WTC11 (cell line): ENCODE data around the gene FMNL2. TPM values are rescaled to one million over a fixed set of nuclear protein-coding genes. Genes with fewer than 3 reads are reported as not detected.
"Not testable (repeated sequence)": the region's sequence is repeated elsewhere in the genome, so short reads cannot be mapped to it uniquely, and the experiment has no call there.

Source experiments
- ATAC-seq: fragments of 200-7000 bp; cut with Tn5 transposase; 2 replicates; pipeline ENCODE4 v1.10.0; 2021; ENCODE audit warnings: mild to moderate bottlenecking, moderate library complexity
- CTCF ChIA-PET: fragments of 300-600 bp; sonication (Branson Sonifier 250); formaldehyde crosslinking; loops from one replicate; lab custom pipeline; 2021; ENCODE audit warnings: antibody characterized with exemption; lab: Charles Lee
- POLR2A ChIA-PET: fragments of 350-600 bp; sonication (Branson Sonifier 250); formaldehyde crosslinking; loops from one replicate; lab custom pipeline; 2021; ENCODE audit warnings: antibody characterized with exemption; lab: Charles Lee
- DNase-seq: peaks from one replicate; pipeline ENCODE4 v3.0.0; 2021; ENCODE audit warnings: low spot score
- H3K27ac Mint-ChIP-seq: 2 replicates; pipeline ENCODE4 v1.8.0; 2021; ENCODE audit warnings: mixed read lengths
- H3K27me3 Mint-ChIP-seq: 2 replicates; pipeline ENCODE4 v1.8.0; 2021; ENCODE audit warnings: low read depth, mild to moderate bottlenecking, moderate library complexity, mixed read lengths
- H3K36me3 Mint-ChIP-seq: 2 replicates; pipeline ENCODE4 v1.8.0; 2021; ENCODE audit warnings: mixed read lengths
- H3K4me1 Mint-ChIP-seq: 2 replicates; pipeline ENCODE4 v1.8.0; 2022; ENCODE audit warnings: mixed read lengths
- H3K4me3 Mint-ChIP-seq: 2 replicates; pipeline ENCODE4 v1.8.0; 2021; ENCODE audit warnings: mild to moderate bottlenecking, moderate library complexity, mixed read lengths
- H3K9me3 Mint-ChIP-seq: 2 replicates; pipeline ENCODE4 v1.8.0; 2021; ENCODE audit warnings: mixed read lengths
- AFF4 ChIP-seq: sonication (generic); formaldehyde crosslinking; IDR thresholded peaks from 2 replicates; pipeline ENCODE4 v1.8.1; 2023; ENCODE audit warnings: mild to moderate bottlenecking, missing genetic modification reagents, borderline replicate concordance
- AR ChIP-seq: fragments of 250-450 bp; sonication (Bioruptor Pico); IDR thresholded peaks from 2 replicates; pipeline ENCODE4 v1.9.0; 2021; ENCODE audit warnings: mild to moderate bottlenecking
- ELF4 ChIP-seq: sonication (generic); formaldehyde crosslinking; IDR thresholded peaks from 2 replicates; pipeline ENCODE4 v1.8.1; 2022; ENCODE audit warnings: low read depth, mild to moderate bottlenecking, moderate library complexity, missing genetic modification reagents
- FOXJ3 ChIP-seq: sonication (generic); formaldehyde crosslinking; IDR thresholded peaks from 2 replicates; pipeline ENCODE4 v1.9.0; 2021; ENCODE audit warnings: missing genetic modification reagents, mild to moderate bottlenecking, borderline replicate concordance
- GRHL2 ChIP-seq: fragments of 250-450 bp; sonication (Bioruptor Pico); IDR thresholded peaks from 2 replicates; pipeline ENCODE4 v1.8.0; 2022; ENCODE audit warnings: mild to moderate bottlenecking, moderate library complexity; ENCODE audit not compliant: insufficient replicate concordance, severe bottlenecking
- GTF2I ChIP-seq: fragments of 250-450 bp; sonication (Bioruptor Pico); conservative IDR thresholded peaks from 2 replicates; pipeline ENCODE4 v1.4.0; 2021; ENCODE audit warnings: mild to moderate bottlenecking
- JAZF1 ChIP-seq: fragments of 250-450 bp; sonication (Bioruptor Pico); IDR thresholded peaks from 2 replicates; pipeline ENCODE4 v1.9.0; 2021; ENCODE audit warnings: moderate library complexity, mild to moderate bottlenecking, inconsistent platforms
- JUN ChIP-seq: sonication (generic); formaldehyde crosslinking; IDR thresholded peaks from 2 replicates; pipeline ENCODE4 v1.8.0; 2023; ENCODE audit warnings: mild to moderate bottlenecking, missing genetic modification reagents
- SMAD3 ChIP-seq: sonication (generic); formaldehyde crosslinking; IDR thresholded peaks from 2 replicates; pipeline ENCODE4 v1.8.0; 2022; ENCODE audit warnings: missing genetic modification reagents, mild to moderate bottlenecking, borderline replicate concordance
- SP1 ChIP-seq: sonication (generic); formaldehyde crosslinking; conservative IDR thresholded peaks from 2 replicates; pipeline ENCODE4 v1.8.1; 2022; ENCODE audit warnings: missing genetic modification reagents
- TCF7 ChIP-seq: sonication (generic); formaldehyde crosslinking; IDR thresholded peaks from 2 replicates; pipeline ENCODE4 v1.8.0; 2022; ENCODE audit warnings: mild to moderate bottlenecking, low read depth, missing genetic modification reagents, moderate library complexity
- ZNF121 ChIP-seq: sonication (generic); formaldehyde crosslinking; IDR thresholded peaks from 2 replicates; pipeline ENCODE4 v1.8.0; 2023; ENCODE audit warnings: missing genetic modification reagents
- ZNF263 ChIP-seq: sonication (generic); formaldehyde crosslinking; IDR thresholded peaks from 2 replicates; pipeline ENCODE4 v1.8.1; 2022; ENCODE audit warnings: low read depth, mild to moderate bottlenecking, moderate library complexity, missing genetic modification reagents
- ZNF671 ChIP-seq: fragments of 250-450 bp; sonication (Bioruptor Pico); IDR thresholded peaks from 2 replicates; pipeline ENCODE4 v1.8.0; 2021; ENCODE audit warnings: mild to moderate bottlenecking
- ZSCAN18 ChIP-seq: fragments of 250-450 bp; sonication (Bioruptor Pico); IDR thresholded peaks from 2 replicates; pipeline ENCODE4 v2.1.2; 2022; ENCODE audit warnings: mild to moderate bottlenecking, moderate library complexity
- total RNA-seq: library from RNA; stranded (reverse); gene quantifications from 3 replicates; pipeline ENCODE4 v1.2.3, GENCODE V29; 2021
- TF ChIP-seq, protein P1 (sequence below): fragments of 250-450 bp; sonication (Bioruptor Pico); conservative IDR thresholded peaks from 2 replicates; pipeline ENCODE4 v1.9.0; 2021; ENCODE audit warnings: mild to moderate bottlenecking
- TF ChIP-seq, protein P2 (sequence below): fragments of 200-600 bp; IDR thresholded peaks from 2 replicates; pipeline ENCODE4 v1.8.0; 2022; ENCODE audit warnings: antibody characterized with exemption
- TF ChIP-seq, protein P3 (sequence below): sonication (generic); formaldehyde crosslinking; IDR thresholded peaks from 2 replicates; pipeline ENCODE4 v1.8.1; 2023; ENCODE audit warnings: mild to moderate bottlenecking, missing genetic modification reagents

Gene FMNL2
- total RNA-seq, 1 experiment from 2014 or later, result 43.0 TPM

DNA sequence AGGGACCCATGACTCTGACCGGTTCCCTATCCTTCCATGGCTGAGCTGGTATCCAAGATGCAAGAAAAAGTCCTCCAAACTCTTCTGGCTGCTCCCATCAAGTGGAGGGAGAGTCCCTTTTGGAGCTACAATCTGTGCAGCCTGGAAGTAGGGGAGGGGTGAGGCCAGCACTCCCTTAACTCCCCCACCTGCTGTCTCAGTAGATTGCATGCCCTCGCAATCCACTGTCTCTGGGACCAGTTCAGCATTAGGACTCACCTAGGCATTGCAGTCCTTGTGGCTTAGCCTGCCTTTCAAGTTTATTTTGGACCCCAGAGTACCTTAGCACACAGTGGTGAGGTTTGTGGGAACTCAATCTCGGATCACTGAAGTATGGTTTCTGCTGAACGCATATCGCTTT, 14.2 kb upstream of the FMNL2 start (continued):
- TF ChIP-seq, protein P1, sequence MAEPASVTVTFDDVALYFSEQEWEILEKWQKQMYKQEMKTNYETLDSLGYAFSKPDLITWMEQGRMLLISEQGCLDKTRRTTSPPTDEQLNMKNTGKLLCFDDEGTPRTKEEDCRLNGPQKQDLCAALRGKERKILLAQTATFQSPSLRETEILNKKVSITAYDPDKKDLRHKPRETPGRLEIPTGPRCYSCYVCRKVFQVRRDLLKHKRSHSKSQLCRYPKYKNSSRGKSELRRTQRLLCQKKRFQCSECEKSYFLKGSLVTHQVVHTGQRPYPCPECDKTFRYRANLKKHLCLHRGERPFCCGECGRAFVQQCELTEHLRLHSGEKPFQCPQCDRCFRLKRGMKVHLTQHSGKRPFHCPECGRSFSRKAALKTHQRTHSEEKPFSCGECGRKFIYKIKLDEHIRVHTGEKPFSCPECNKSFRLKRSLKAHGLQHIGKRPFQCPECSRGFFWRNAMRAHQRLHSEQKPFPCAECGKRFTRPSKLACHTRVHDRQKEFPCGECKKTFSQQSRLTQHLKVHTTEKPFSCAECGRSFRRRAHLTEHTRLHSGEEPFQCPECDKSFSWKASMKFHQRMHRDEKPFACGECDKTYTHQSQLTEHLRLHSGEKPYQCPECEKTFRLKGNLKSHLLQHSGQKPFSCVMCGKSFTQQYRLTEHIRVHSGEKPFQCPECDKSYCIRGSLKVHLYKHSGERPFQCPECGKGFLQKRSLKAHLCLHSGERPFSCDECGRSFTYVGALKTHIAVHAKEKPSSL, result no peak
- TF ChIP-seq JAZF1 (CRISPR knock-in tag), result no peak
- TF ChIP-seq FOXJ3 (CRISPR knock-in tag), result no peak
- TF ChIP-seq JUN (CRISPR knock-in tag), result no peak
- TF ChIP-seq, all 79 proteins: peak for 0

- CTCF ChIA-PET, result no interaction called here
- no peaks in the 10 kb centered on the region for H3K9me3 Mint-ChIP-seq
- ATAC-seq, result no peak
- POLR2A ChIA-PET, result no interaction called here
- H3K27me3 Mint-ChIP-seq, result no peaks in the 10 kb centered on the region
- H3K27ac Mint-ChIP-seq, result no peak overlapping the region
- no peaks in the 10 kb centered on the region for H3K4me1 Mint-ChIP-seq
- no peak overlapping the region for H3K4me3 Mint-ChIP-seq
- no peaks in the 10 kb centered on the region for H3K36me3 Mint-ChIP-seq
- DNase-seq, result no peak
- TF ChIP-seq JAZF1 (CRISPR knock-in tag), result no peak
- no peak for TF ChIP-seq ZNF671 (CRISPR knock-in tag)
- TF ChIP-seq SMAD3 (CRISPR knock-in tag), result no peak
- TF ChIP-seq AFF4 (CRISPR knock-in tag), result no peak
- no peak for TF ChIP-seq ZSCAN18 (CRISPR knock-in tag)
- TF ChIP-seq, protein P2, sequence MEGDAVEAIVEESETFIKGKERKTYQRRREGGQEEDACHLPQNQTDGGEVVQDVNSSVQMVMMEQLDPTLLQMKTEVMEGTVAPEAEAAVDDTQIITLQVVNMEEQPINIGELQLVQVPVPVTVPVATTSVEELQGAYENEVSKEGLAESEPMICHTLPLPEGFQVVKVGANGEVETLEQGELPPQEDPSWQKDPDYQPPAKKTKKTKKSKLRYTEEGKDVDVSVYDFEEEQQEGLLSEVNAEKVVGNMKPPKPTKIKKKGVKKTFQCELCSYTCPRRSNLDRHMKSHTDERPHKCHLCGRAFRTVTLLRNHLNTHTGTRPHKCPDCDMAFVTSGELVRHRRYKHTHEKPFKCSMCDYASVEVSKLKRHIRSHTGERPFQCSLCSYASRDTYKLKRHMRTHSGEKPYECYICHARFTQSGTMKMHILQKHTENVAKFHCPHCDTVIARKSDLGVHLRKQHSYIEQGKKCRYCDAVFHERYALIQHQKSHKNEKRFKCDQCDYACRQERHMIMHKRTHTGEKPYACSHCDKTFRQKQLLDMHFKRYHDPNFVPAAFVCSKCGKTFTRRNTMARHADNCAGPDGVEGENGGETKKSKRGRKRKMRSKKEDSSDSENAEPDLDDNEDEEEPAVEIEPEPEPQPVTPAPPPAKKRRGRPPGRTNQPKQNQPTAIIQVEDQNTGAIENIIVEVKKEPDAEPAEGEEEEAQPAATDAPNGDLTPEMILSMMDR, result no peak
- TF ChIP-seq SP1 (CRISPR knock-in tag), result no peak
- TF ChIP-seq ZNF121 (CRISPR knock-in tag), result no peak
- no peak for TF ChIP-seq ZNF263 (CRISPR knock-in tag)
- TF ChIP-seq AR (CRISPR knock-in tag), result no peak
- TF ChIP-seq ELF4, result no peak
- TF ChIP-seq TCF7 (CRISPR knock-in tag), result no peak
- TF ChIP-seq, protein P3, sequence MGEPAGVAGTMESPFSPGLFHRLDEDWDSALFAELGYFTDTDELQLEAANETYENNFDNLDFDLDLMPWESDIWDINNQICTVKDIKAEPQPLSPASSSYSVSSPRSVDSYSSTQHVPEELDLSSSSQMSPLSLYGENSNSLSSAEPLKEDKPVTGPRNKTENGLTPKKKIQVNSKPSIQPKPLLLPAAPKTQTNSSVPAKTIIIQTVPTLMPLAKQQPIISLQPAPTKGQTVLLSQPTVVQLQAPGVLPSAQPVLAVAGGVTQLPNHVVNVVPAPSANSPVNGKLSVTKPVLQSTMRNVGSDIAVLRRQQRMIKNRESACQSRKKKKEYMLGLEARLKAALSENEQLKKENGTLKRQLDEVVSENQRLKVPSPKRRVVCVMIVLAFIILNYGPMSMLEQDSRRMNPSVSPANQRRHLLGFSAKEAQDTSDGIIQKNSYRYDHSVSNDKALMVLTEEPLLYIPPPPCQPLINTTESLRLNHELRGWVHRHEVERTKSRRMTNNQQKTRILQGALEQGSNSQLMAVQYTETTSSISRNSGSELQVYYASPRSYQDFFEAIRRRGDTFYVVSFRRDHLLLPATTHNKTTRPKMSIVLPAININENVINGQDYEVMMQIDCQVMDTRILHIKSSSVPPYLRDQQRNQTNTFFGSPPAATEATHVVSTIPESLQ (CRISPR knock-in tag), result no peak
- no peak for TF ChIP-seq GRHL2 (CRISPR knock-in tag)
- no peak for TF ChIP-seq GTF2I (CRISPR knock-in tag)
Observed at GRCh38 chr2:152322222-152322621, 12.8 kb upstream of the FMNL2 start.

DNA sequence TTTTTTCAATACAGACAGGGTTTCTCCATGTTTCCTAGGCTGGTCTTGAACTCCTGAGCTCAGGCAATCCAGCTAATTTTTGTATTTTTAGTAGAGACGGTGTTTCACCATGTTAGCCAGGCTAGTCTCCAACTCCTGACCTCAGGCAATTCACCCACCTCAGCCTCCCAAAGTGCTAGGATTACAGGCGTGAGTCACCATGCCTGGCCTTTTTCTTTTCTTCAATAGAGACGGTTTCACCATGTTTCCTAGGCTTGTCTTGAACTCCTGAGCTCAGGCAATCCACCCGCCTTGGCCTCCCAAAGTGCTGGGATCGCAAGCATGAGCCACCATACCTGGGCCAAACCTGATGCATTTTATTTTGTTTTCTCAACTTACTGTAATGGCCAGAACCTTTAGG, 9.8 kb upstream of the FMNL2 start:
- H3K4me1 Mint-ChIP-seq, DNase-seq, H3K9me3 Mint-ChIP-seq, POLR2A ChIA-PET, H3K27ac Mint-ChIP-seq, ATAC-seq, H3K4me3 Mint-ChIP-seq, H3K27me3 Mint-ChIP-seq, H3K36me3 Mint-ChIP-seq: not testable (repeated sequence)
- CTCF ChIA-PET, result interaction anchor here (0.7 kb wide), 1 partner anchor 14 kb away, joined by 3 read pairs; no protein-coding TSS in a partner anchor
